Activated naive CD8-positive, alpha-beta T cell (primary cell): ENCODE data around the gene CEP70.
"Not testable (repeated sequence)": the region's sequence is repeated elsewhere in the genome, so short reads cannot be mapped to it uniquely, and the experiment has no call there.

ENCODE experiments used
- H3K27ac Mint-ChIP-seq: one replicate; pipeline ENCODE4 v1.8.0; 2021; ENCODE audit warnings: mixed read lengths
- H3K27me3 Mint-ChIP-seq: one replicate; pipeline ENCODE4 v1.8.0; 2021; ENCODE audit warnings: mixed read lengths
- H3K36me3 Mint-ChIP-seq: one replicate; pipeline ENCODE4 v1.8.0; 2021; ENCODE audit warnings: mixed read lengths
- H3K4me1 Mint-ChIP-seq: one replicate; pipeline ENCODE4 v1.8.0; 2021; ENCODE audit warnings: low read depth, mixed read lengths
- H3K4me3 Mint-ChIP-seq: one replicate; pipeline ENCODE4 v1.8.0; 2021; ENCODE audit warnings: mild to moderate bottlenecking, mixed read lengths
- H3K9me3 Mint-ChIP-seq: one replicate; pipeline ENCODE4 v1.8.0; 2021; ENCODE audit warnings: low read depth, mixed read lengths

The CEP70 gene

DNA sequence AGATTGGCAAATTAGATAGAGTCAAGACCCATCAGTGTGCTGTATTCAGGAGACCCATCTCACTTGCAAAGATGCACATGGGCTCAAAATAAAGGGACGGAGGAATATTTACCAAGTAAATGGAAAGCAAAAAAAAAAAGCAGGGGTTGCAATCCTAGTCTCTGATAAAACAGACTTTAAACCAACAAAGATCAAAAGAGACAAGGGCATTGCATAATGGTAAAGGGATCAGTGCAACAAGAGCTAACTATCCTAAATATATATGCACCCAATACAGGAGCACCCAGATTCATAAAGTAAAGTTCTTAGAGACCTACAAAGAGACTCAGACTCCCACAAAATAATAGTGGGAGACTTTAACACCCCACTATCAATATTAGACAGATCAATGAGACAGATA is 31.2 kb downstream of the CEP70 start:
- H3K9me3 Mint-ChIP-seq = peaks cover 14% of the 10 kb centered on the region
- not testable (repeated sequence) for H3K4me1 Mint-ChIP-seq, H3K4me3 Mint-ChIP-seq, H3K27me3 Mint-ChIP-seq, H3K27ac Mint-ChIP-seq
- peaks cover 49% of the 10 kb centered on the region for H3K36me3 Mint-ChIP-seq

DNA sequence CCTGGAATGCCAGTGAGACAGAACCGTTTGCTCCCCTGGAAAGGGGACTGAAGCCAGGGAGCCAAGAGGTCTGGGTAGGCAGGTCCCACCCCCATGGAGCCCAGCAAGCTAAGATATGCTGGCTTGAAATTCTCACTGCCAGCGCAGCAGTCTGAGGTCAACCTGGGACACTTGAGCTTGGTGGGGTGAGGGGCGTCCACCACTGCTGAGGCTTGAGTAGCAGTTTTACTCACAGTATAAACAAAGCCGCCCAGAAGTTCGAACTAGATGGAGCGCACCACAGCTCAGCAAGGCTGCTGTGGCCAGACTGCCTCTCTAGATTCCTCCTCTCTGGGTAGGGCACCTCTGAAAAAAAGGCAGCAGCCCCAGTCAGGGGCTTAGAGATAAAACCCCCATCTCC is 33.6 kb downstream of the CEP70 start:
- Mint-ChIP-seq H3K27me3 (no peaks in the 10 kb centered on the region), H3K4me3 (no peak overlapping the region), H3K9me3 (peaks cover 14% of the 10 kb centered on the region), H3K4me1 (peaks cover 5% of the 10 kb centered on the region), H3K27ac (no peak overlapping the region), H3K36me3 (peaks cover 50% of the 10 kb centered on the region)

DNA sequence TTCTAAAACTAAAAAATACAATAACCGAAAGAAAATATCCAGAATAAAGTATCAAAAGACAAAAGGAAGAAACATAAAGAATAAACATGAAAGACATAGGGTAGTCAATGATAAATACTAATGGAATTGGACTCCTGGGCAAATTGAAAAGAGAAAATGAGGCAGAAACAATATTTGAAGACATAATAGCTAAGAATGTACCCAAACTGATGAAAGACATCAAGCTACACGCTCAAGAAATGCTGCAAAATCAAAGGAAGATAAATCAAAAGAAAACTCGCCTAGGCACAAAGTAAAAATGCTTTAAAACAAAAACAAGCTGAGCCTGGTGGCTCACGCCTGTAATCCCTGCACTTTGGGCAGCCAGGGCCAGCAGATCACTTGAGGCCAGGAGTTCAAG is 34.9 kb downstream of the CEP70 start:
- H3K27me3 Mint-ChIP-seq = no peaks in the 10 kb centered on the region
- no peak overlapping the region for H3K27ac Mint-ChIP-seq
- H3K9me3 Mint-ChIP-seq = peaks cover 14% of the 10 kb centered on the region
- no peak overlapping the region for H3K4me3 Mint-ChIP-seq
- H3K4me1 Mint-ChIP-seq = peaks cover 5% of the 10 kb centered on the region
- peaks cover 56% of the 10 kb centered on the region for H3K36me3 Mint-ChIP-seq

GRCh38 chr3:138554775-138555174 is 39.3 kb downstream of the CEP70 start:
- H3K27ac Mint-ChIP-seq, H3K4me3 Mint-ChIP-seq, H3K4me1 Mint-ChIP-seq, H3K27me3 Mint-ChIP-seq: not testable (repeated sequence)
- peaks cover 58% of the 10 kb centered on the region for H3K36me3 Mint-ChIP-seq
- peaks cover 30% of the 10 kb centered on the region for H3K9me3 Mint-ChIP-seq

- H3K27me3 Mint-ChIP-seq, H3K27ac Mint-ChIP-seq, H3K4me1 Mint-ChIP-seq, H3K4me3 Mint-ChIP-seq: not testable (repeated sequence)
- peaks cover 71% of the 10 kb centered on the region for H3K36me3 Mint-ChIP-seq
- peaks cover 29% of the 10 kb centered on the region for H3K9me3 Mint-ChIP-seq
These were observed 43.1 kb downstream of the CEP70 start for GRCh38 chr3:138550958-138551357.

- peaks cover 35% of the 10 kb centered on the region for H3K9me3 Mint-ChIP-seq
- H3K27ac Mint-ChIP-seq = no peak overlapping the region
- H3K36me3 Mint-ChIP-seq = peaks cover 65% of the 10 kb centered on the region
- no peaks in the 10 kb centered on the region for H3K27me3 Mint-ChIP-seq
- no peak overlapping the region for H3K4me3 Mint-ChIP-seq
- H3K4me1 Mint-ChIP-seq = peaks cover 7% of the 10 kb centered on the region
These were observed 44.7 kb downstream of the CEP70 start for GRCh38 chr3:138549179-138549977.

- Mint-ChIP-seq H3K9me3 (peaks cover 31% of the 10 kb centered on the region), H3K27ac (no peak overlapping the region)
These were observed 46.6 kb downstream of the CEP70 start for GRCh38 chr3:138547342-138547975.

GRCh38 chr3:138544546-138544945 is 49.5 kb downstream of the CEP70 start:
- no peak overlapping the region for H3K27ac Mint-ChIP-seq
- no peaks in the 10 kb centered on the region for H3K4me1 Mint-ChIP-seq
- H3K36me3 Mint-ChIP-seq = peaks cover 61% of the 10 kb centered on the region
- peaks cover 31% of the 10 kb centered on the region for H3K9me3 Mint-ChIP-seq
- H3K4me3 Mint-ChIP-seq = no peak overlapping the region
- no peaks in the 10 kb centered on the region for H3K27me3 Mint-ChIP-seq

More at GRCh38 chr3:138547342-138547975, 46.6 kb downstream of the CEP70 start:
- Mint-ChIP-seq H3K4me1 (peaks cover 3% of the 10 kb centered on the region), H3K27me3 (no peaks in the 10 kb centered on the region), H3K4me3 (no peak overlapping the region), H3K36me3 (peaks cover 64% of the 10 kb centered on the region)

- Mint-ChIP-seq H3K27me3 (no peaks in the 10 kb centered on the region), H3K9me3 (peaks cover 30% of the 10 kb centered on the region), H3K4me3 (no peak overlapping the region), H3K4me1 (no peaks in the 10 kb centered on the region), H3K36me3 (peaks cover 60% of the 10 kb centered on the region), H3K27ac (no peak overlapping the region)
These were observed 51.1 kb downstream of the CEP70 start for GRCh38 chr3:138542977-138543376.

GRCh38 chr3:138539352-138539751 is 54.7 kb downstream of the CEP70 start:
- H3K4me1 Mint-ChIP-seq = no peaks in the 10 kb centered on the region
- H3K9me3 Mint-ChIP-seq = peaks cover 23% of the 10 kb centered on the region
- H3K36me3 Mint-ChIP-seq = peaks cover 57% of the 10 kb centered on the region
- no peak overlapping the region for H3K27ac Mint-ChIP-seq
- H3K27me3 Mint-ChIP-seq = no peaks in the 10 kb centered on the region
- no peak overlapping the region for H3K4me3 Mint-ChIP-seq

GRCh38 chr3:138521445-138521844 is 72.6 kb downstream of the CEP70 start:
- H3K27me3 Mint-ChIP-seq, H3K4me3 Mint-ChIP-seq, H3K9me3 Mint-ChIP-seq, H3K27ac Mint-ChIP-seq, H3K4me1 Mint-ChIP-seq: not testable (repeated sequence)
- peaks cover 30% of the 10 kb centered on the region for H3K36me3 Mint-ChIP-seq

DNA sequence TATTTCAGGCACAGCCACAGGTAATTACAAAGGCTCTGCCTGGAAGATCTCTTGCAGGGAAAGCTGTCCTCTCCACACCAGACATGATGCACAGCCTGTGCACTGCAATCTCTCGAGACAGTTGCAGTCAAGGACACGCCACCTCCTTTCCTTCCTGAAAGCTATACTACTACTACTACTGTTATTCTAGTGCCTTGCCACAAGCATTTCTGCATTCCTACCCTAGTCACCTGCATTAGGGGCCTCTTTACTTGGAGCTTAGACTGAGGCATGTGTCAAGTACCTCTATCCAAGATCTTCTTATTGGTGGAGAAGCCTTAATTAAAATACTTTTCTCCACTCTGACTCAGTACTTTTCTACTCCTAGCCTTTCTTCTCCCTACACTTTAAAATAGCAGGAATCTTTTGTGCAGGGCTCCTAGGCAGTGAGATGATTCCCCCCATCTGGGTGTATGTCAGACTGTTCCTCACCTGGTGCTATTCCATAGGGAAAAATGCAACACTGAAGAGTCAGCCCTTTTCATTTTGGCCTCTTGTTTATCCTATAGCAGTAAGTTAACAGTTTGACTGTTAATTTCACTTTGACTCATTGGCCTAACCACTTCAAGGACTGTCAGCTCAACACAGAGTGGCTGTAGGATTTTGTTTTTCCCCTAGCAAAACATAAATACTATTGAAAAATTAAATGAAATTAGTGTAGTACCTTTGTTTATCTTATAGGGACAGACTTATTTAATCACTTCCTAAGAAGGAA is 80.8 kb downstream of the CEP70 start:
- H3K27me3 Mint-ChIP-seq = no peaks in the 10 kb centered on the region
- no peaks in the 10 kb centered on the region for H3K4me1 Mint-ChIP-seq
- no peak overlapping the region for H3K27ac Mint-ChIP-seq
- no peaks in the 10 kb centered on the region for H3K9me3 Mint-ChIP-seq
- no peak overlapping the region for H3K4me3 Mint-ChIP-seq
- H3K36me3 Mint-ChIP-seq = peaks cover 22% of the 10 kb centered on the region

GRCh38 chr3:138511945-138512344 is 82.1 kb downstream of the CEP70 start:
- peaks cover 23% of the 10 kb centered on the region for H3K36me3 Mint-ChIP-seq
- H3K27ac Mint-ChIP-seq = no peak overlapping the region
- no peak overlapping the region for H3K4me3 Mint-ChIP-seq
- H3K9me3 Mint-ChIP-seq = no peaks in the 10 kb centered on the region
- no peaks in the 10 kb centered on the region for H3K27me3 Mint-ChIP-seq
- H3K4me1 Mint-ChIP-seq = no peaks in the 10 kb centered on the region

DNA sequence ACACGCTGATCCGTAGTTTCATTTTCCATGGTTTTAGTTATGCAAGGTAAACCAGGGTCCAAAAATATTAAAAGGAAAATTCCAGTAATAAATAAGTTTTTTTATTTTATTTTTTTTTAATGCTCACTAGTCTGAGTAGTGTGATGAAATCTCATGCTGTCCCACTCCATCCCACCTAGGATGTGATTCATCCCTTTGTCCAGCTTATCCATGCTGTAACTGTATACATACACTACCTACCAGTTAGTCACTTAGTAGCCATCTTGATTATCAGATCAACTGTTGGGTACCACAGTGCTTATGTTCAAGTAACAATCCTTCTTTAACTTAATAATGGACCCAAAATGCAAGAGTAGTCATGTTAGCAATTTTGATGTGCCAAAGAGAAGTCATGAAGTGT is 84.5 kb downstream of the CEP70 start:
- H3K4me3 Mint-ChIP-seq = no peak overlapping the region
- no peaks in the 10 kb centered on the region for H3K27me3 Mint-ChIP-seq
- no peak overlapping the region for H3K27ac Mint-ChIP-seq
- no peaks in the 10 kb centered on the region for H3K4me1 Mint-ChIP-seq
- H3K36me3 Mint-ChIP-seq = peaks cover 16% of the 10 kb centered on the region
- no peaks in the 10 kb centered on the region for H3K9me3 Mint-ChIP-seq

DNA sequence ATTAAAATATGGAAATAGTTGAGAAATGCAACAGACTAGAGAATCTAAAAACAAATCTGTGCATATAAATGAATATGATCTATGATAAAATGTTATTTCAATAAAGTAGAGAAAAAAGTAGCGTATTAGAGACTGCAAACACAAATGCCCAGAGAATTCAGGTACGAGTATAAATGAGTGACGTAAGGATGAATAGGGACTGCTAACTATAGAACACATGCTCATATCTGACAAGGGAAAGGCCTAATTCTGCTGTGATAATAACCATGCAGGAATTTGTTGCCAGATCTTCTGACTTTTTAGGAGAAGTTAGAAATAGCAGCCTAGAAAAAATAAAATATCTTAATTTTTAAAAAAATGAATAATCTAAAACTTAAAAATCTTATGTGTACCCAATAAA is 86.5 kb downstream of the CEP70 start:
- peaks cover 26% of the 10 kb centered on the region for H3K36me3 Mint-ChIP-seq
- H3K4me3 Mint-ChIP-seq = no peak overlapping the region
- H3K9me3 Mint-ChIP-seq = no peaks in the 10 kb centered on the region
- no peak overlapping the region for H3K27ac Mint-ChIP-seq
- no peaks in the 10 kb centered on the region for H3K4me1 Mint-ChIP-seq
- H3K27me3 Mint-ChIP-seq = no peaks in the 10 kb centered on the region
